Measurements from ENCODE around the gene RAB44. TPM values are rescaled to one million over a fixed set of nuclear protein-coding genes. Genes with fewer than 3 reads are reported as not detected.

The RAB44 gene
- total RNA-seq, 1 experiment from 2014 or later = not detected

GRCh38 chr6:36668591-36668990 is 29.0 kb upstream of the RAB44 start:
- ChIA-PET CTCF (no interaction called here), POLR2A (ENCODE audit: unreplicated experiment) (no interaction called here)
- Histone ChIP-seq H3K9me2 (ENCODE audit: insufficient read depth) (no peaks in the 10 kb centered on the region), H3K9me3 (ENCODE audit: insufficient read depth, low read depth) (no peaks in the 10 kb centered on the region), H3K27me3 (ENCODE audit: insufficient read depth, low read depth) (no peaks in the 10 kb centered on the region), H3F3A (ENCODE audit: insufficient read depth, low read depth) (peaks cover 15% of the 10 kb centered on the region; the same call in 1 of the 2 replicates), H3K4me3 (no peak overlapping the region), H3K27ac (no peak overlapping the region), H4K20me1 (ENCODE audit: insufficient read depth) (no peaks in the 10 kb centered on the region), H2AFZ (no peak overlapping the region), H3K79me2 (ENCODE audit: low read depth) (no peaks in the 10 kb centered on the region), H3K4me2 (no peak overlapping the region), H3K4me1 (replicated peaks; ENCODE audit: insufficient read depth) (peaks cover 19% of the 10 kb centered on the region), H3K36me3 (ENCODE audit: low read depth) (no peaks in the 10 kb centered on the region)
- BruUV-seq (replicated peaks) = no TSS peak
- intact Hi-C loops (cut with micrococcal nuclease; ENCODE audit: unreplicated experiment) = no loop called here
- TF ChIP-seq, protein P1, sequence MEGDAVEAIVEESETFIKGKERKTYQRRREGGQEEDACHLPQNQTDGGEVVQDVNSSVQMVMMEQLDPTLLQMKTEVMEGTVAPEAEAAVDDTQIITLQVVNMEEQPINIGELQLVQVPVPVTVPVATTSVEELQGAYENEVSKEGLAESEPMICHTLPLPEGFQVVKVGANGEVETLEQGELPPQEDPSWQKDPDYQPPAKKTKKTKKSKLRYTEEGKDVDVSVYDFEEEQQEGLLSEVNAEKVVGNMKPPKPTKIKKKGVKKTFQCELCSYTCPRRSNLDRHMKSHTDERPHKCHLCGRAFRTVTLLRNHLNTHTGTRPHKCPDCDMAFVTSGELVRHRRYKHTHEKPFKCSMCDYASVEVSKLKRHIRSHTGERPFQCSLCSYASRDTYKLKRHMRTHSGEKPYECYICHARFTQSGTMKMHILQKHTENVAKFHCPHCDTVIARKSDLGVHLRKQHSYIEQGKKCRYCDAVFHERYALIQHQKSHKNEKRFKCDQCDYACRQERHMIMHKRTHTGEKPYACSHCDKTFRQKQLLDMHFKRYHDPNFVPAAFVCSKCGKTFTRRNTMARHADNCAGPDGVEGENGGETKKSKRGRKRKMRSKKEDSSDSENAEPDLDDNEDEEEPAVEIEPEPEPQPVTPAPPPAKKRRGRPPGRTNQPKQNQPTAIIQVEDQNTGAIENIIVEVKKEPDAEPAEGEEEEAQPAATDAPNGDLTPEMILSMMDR (conservative IDR thresholded peaks at IDR 0.05) = no peak
- no peak for TF ChIP-seq EZH2 (IDR thresholded peaks at IDR 0.05; ENCODE audit: low read depth)
- no peak for DNase-seq

DNA sequence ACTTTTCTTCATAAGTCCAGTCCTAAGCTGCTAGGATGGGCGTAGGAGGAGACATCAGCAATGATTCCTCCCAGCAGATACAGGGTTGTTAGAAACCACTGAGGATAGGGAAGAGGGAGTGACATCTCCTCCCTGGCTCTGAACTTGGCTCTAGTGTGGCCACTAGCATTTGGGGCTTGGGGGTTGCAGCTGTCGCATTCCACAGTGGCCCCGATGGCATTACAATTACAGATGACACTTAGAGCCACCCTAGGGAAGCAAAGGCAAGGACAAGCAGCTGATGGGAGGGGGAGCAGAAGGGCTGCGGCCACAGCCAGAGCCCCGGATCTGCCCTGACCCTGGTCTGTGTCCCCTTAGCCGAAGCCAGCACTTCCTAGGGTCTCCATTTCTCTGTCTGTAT is 28.6 kb upstream of the RAB44 start:
- intact Hi-C loops (cut with micrococcal nuclease; ENCODE audit: unreplicated experiment) = no loop called here
- H2AFZ ChIP-seq = no peak overlapping the region
- ChIA-PET POLR2A (ENCODE audit: unreplicated experiment) (no interaction called here), CTCF (no interaction called here)
- H4K20me1 ChIP-seq (ENCODE audit: insufficient read depth) = no peaks in the 10 kb centered on the region
- no peaks in the 10 kb centered on the region for H3K9me2 ChIP-seq (ENCODE audit: insufficient read depth)
- peaks cover 12% of the 10 kb centered on the region; the same call in 1 of the 2 replicates for H3F3A ChIP-seq (ENCODE audit: insufficient read depth, low read depth)
- TF ChIP-seq, protein P1 (conservative IDR thresholded peaks at IDR 0.05) = no peak
- no peak for TF ChIP-seq EZH2 (IDR thresholded peaks at IDR 0.05; ENCODE audit: low read depth)
- no peak overlapping the region for H3K4me3 ChIP-seq
- H3K27ac ChIP-seq = no peak overlapping the region
- H3K9me3 ChIP-seq (ENCODE audit: insufficient read depth, low read depth) = no peaks in the 10 kb centered on the region
- H3K4me1 ChIP-seq (replicated peaks; ENCODE audit: insufficient read depth) = peaks cover 19% of the 10 kb centered on the region
- H3K79me2 ChIP-seq (ENCODE audit: low read depth) = no peaks in the 10 kb centered on the region
- no peak for DNase-seq
- no peaks in the 10 kb centered on the region for H3K36me3 ChIP-seq (ENCODE audit: low read depth)
- no peak overlapping the region for H3K4me2 ChIP-seq
- BruUV-seq (replicated peaks) = no TSS peak
- no peaks in the 10 kb centered on the region for H3K27me3 ChIP-seq (ENCODE audit: insufficient read depth, low read depth)

DNA sequence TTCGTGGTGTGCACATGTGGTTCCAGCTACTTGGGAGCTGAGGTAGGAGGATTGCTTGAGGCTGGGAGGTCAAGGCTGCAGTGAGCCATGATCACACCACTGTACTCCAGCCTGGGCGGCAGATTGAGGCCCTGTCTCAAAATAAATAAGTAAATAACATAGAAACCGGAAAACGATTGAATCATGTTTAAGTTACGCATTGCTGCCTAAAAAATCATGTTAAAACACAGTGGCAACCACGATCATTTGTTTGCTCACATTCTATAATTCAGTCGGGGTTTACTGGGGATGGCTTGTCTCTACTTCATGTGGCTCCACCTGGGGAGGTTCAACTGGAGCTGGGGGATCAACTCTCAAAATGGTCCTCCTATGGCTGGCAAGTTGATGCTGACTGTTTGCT is 27.4 kb upstream of the RAB44 start:
- TF ChIP-seq, protein P1 (conservative IDR thresholded peaks at IDR 0.05) = no peak
- no peak for TF ChIP-seq EZH2 (IDR thresholded peaks at IDR 0.05; ENCODE audit: low read depth)
- intact Hi-C loops (cut with micrococcal nuclease; ENCODE audit: unreplicated experiment) = no loop called here
- H3K9me3 ChIP-seq (ENCODE audit: insufficient read depth, low read depth) = no peaks in the 10 kb centered on the region
- H3K4me2 ChIP-seq = no peak overlapping the region
- ChIA-PET CTCF (no interaction called here), POLR2A (ENCODE audit: unreplicated experiment) (no interaction called here)
- H3K9me2 ChIP-seq (ENCODE audit: insufficient read depth) = no peaks in the 10 kb centered on the region
- H3K27ac ChIP-seq = no peak overlapping the region
- DNase-seq = no peak
- H4K20me1 ChIP-seq (ENCODE audit: insufficient read depth) = no peaks in the 10 kb centered on the region
- no TSS peak for BruUV-seq (replicated peaks)
- H3K4me1 ChIP-seq (replicated peaks; ENCODE audit: insufficient read depth) = peaks cover 19% of the 10 kb centered on the region
- H3K79me2 ChIP-seq (ENCODE audit: low read depth) = no peaks in the 10 kb centered on the region
- H3K27me3 ChIP-seq (ENCODE audit: insufficient read depth, low read depth) = no peaks in the 10 kb centered on the region
- no peak overlapping the region for H3K4me3 ChIP-seq
- no peaks in the 10 kb centered on the region for H3K36me3 ChIP-seq (ENCODE audit: low read depth)
- no peak overlapping the region for H2AFZ ChIP-seq
- H3F3A ChIP-seq (ENCODE audit: insufficient read depth, low read depth) = peaks cover 12% of the 10 kb centered on the region; the same call in 1 of the 2 replicates

All from PC-9 (cell line).